ENCODE results near the gene GPR62. TPM values are rescaled to one million over a fixed set of nuclear protein-coding genes. Genes with fewer than 3 reads are reported as not detected.

The GPR62 gene
- total and polyA plus RNA-seq, 2 of the 8 experiments (the other 6 are each of a cell fraction or from before 2014, with no cell fraction given): 0.22 to 0.29 TPM

- FAIRE-seq: no peak
- H3K23me2 ChIP-seq (ENCODE audit: low read depth, low read length): peaks cover 13% of the 10 kb centered on the region; the same call in 1 of the 2 replicates
- H2BK15ac ChIP-seq (ENCODE audit: low read length): no peak overlapping the region
- H2BK5ac ChIP-seq (ENCODE audit: low read depth, low read length): no peak overlapping the region; the same call in 1 of the 2 replicates
- H4K5ac ChIP-seq (ENCODE audit: insufficient read length, low read depth, low read length): no peak overlapping the region
- H3K27ac ChIP-seq (ENCODE audit: low read depth, low read length): no peak overlapping the region
- DNase-seq (ENCODE audit: low read depth in 1 of 2, low spot score in 2 of 2): no peak
- H3K56ac ChIP-seq (replicated peaks; ENCODE audit: insufficient read length, low read depth, low read length): no peak overlapping the region
- no peak overlapping the region for H2AK5ac ChIP-seq (ENCODE audit: low read depth, low read length)
- H3K79me2 ChIP-seq (ENCODE audit: control insufficient read depth in 1 of 2, insufficient read depth in 2 of 2, low read length in 2 of 2): no peaks in the 10 kb centered on the region
- peak overlapping the region; percentile 75; the same call in 1 of the 2 replicates for H2BK12ac ChIP-seq (ENCODE audit: low read depth, low read length)
- 71% methylated on average over 4 of the region's 4 CpGs; no CpG with 5 or more reads in 1 of the 2 experiments for WGBS, 2 experiments (ENCODE audit: extremely low coverage in 1 of 2, insufficient coverage in 1 of 2, insufficient read length in 1 of 2, insufficient replicate concordance in 2 of 2, low coverage in 1 of 2, low lambda C conversion rate in 2 of 2, missing lambda C conversion rate in 1 of 2)
- no peak overlapping the region; a peak in 1 of 4 replicates for H3K4me2 ChIP-seq (ENCODE audit: insufficient read depth in 1 of 2, low read depth in 2 of 2, low read length in 2 of 2)
- H3K9me3 ChIP-seq (ENCODE audit: insufficient read depth in 2 of 2, low read depth in 1 of 2, low read length in 1 of 2): no peaks in the 10 kb centered on the region; a peak in 1 of 4 replicates
- no peaks in the 10 kb centered on the region for H3K36me3 ChIP-seq (ENCODE audit: control insufficient read depth in 2 of 4, insufficient read depth in 4 of 4, low read length in 3 of 4)
- no peak overlapping the region for H2AFZ ChIP-seq (ENCODE audit: low read length)
- no peak for TF ChIP-seq CTBP2 (IDR thresholded peaks at IDR 0.05; ENCODE audit: borderline replicate concordance, insufficient read depth, insufficient read length, low read length)
- H3K23ac ChIP-seq (ENCODE audit: insufficient read length): no peak overlapping the region
- H3K9ac ChIP-seq (replicated peaks in 1 of 4; ENCODE audit: extremely low read depth in 1 of 4, low read depth in 3 of 4, low read length in 3 of 4): no peak overlapping the region
- peaks cover 0 to 17% (median 11%) of the 10 kb centered on the region in 4 experiments; a peak in 4 of 7 replicates for H3K27me3 ChIP-seq (replicated peaks in 1 of 4; ENCODE audit: control insufficient read depth in 3 of 4, extremely low read depth in 1 of 4, insufficient read depth in 3 of 4, low read length in 3 of 4)
- H3K14ac ChIP-seq (ENCODE audit: insufficient read length): no peak overlapping the region
- H4K8ac ChIP-seq (ENCODE audit: extremely low read depth, insufficient read depth, low read length): no peak overlapping the region; the same call in 1 of the 2 replicates
- ChIA-PET POLR2A (ENCODE audit: partially characterized antibody) (interaction anchor here (0.8 to 29.3 kb wide), 9 partner anchors 11 to 470 kb away, joined by 3 to 923 read pairs (median 6); partner anchors contain the start of genes ABHD14A, ABHD14B, ACY1 and DCAF1), CTCF (ENCODE audit: partially characterized antibody) (interaction anchor here (0.6 to 10.5 kb wide), 13 partner anchors 10 to 251 kb away, joined by 3 to 66 read pairs (median 6); partner anchors contain the start of genes ACY1, GPR62, PARP3 and RRP9)
- H3K4ac ChIP-seq (replicated peaks; ENCODE audit: insufficient read length, low read depth, low read length): no peak overlapping the region
- H2BK20ac ChIP-seq (ENCODE audit: low read length): 0 out of 2 replicates have a peak overlapping the region, but pooled peaks have one; percentile 48
- peaks cover 0 to 4% of the 10 kb centered on the region in 2 experiments for H4K20me1 ChIP-seq (replicated peaks in 1 of 2; ENCODE audit: control insufficient read depth in 1 of 2, insufficient read depth in 2 of 2, low read length in 2 of 2)
- no peaks in the 10 kb centered on the region for H3K79me1 ChIP-seq (ENCODE audit: low read depth, low read length)
- no peak overlapping the region for H4K91ac ChIP-seq (replicated peaks; ENCODE audit: insufficient read length, low read length)
- H2BK120ac ChIP-seq (replicated peaks; ENCODE audit: low read depth, low read length): no peak overlapping the region
- peaks cover 8 to 43% (median 32%) of the 10 kb centered on the region in 4 experiments for H3K4me1 ChIP-seq (replicated peaks in 1 of 4; ENCODE audit: control insufficient read depth in 3 of 4, insufficient read depth in 4 of 4, low read length in 3 of 4)
- H3K18ac ChIP-seq (ENCODE audit: extremely low read depth, low read length): no peak overlapping the region
- no peak overlapping the region for H3K4me3 ChIP-seq (ENCODE audit: extremely low read depth in 1 of 4, insufficient read depth in 2 of 4, low read depth in 3 of 4, low read length in 4 of 4)
These were observed 14.7 kb downstream of the GPR62 start for GRCh38 chr3:51969841-51970240.

Measured in H1 (cell line).